Ovary (tissue), 9 donors: ENCODE measurements around the gene EXOSC7. TPM values are rescaled to one million over a fixed set of nuclear protein-coding genes. Genes with fewer than 3 reads are reported as not detected.

Source experiments
- DNase-seq, 5 donors: peaks; one replicate each; pipeline ENCODE4 v3.0.0-alpha.2; 2019 to 2020
- H3K27ac ChIP-seq, 2 donors: fragments of 200-600 bp; one replicate each; pipeline versions ENCODE4 v1.5.1 to v1.8.0; 2019 to 2022
- H3K27me3 ChIP-seq: fragments of 200-600 bp; one replicate; pipeline ENCODE4 v1.8.0; 2022
- H3K36me3 ChIP-seq: fragments of 200-600 bp; sonication (generic); one replicate; pipeline ENCODE4 v1.5.1; 2019
- H3K4me1 ChIP-seq: one replicate; pipeline ENCODE4 v1.8.1; 2013; ENCODE audit warnings: mild to moderate bottlenecking, moderate library complexity; ENCODE audit not compliant: insufficient read depth
- H3K4me3 ChIP-seq: fragments of 200-600 bp; sonication (generic); one replicate; pipeline ENCODE4 v1.5.1; 2017
- H3K9me3 ChIP-seq, 2 donors: fragments of 200-600 bp in 1 of 2; sonication (generic) in 1 of 2; one replicate each; pipeline versions ENCODE4 v1.5.1 to v1.8.1; 2013 to 2019; ENCODE audit warnings: mild to moderate bottlenecking in 1 of 2, moderate library complexity in 1 of 2
- EP300 ChIP-seq: sonication (generic); formaldehyde crosslinking; IDR thresholded peaks from one replicate; pipeline ENCODE4 v1.6.1; 2017; ENCODE audit warnings: antibody characterized with exemption
- POLR2A ChIP-seq: fragments of 450-650 bp; IDR thresholded peaks from one replicate; pipeline ENCODE4 v1.6.1; 2017; ENCODE audit warnings: antibody characterized with exemption, mild to moderate bottlenecking, moderate library complexity
- WGBS, 3 donors: extraction: QIAGEN DNeasy Blood & Tissue Kit in 1 of 3; methylation state at CpG; one replicate each; pipeline versions ENCODE4 v1.1.5 to v1.1.7; 2013 to 2017; 5-methylcytosine and 5-hydroxymethylcytosine counted together
- intact Hi-C, 4 donors: fragments of 100-400 bp; cut with DNase I; formaldehyde crosslinking; loops; one replicate each; pipeline versions ENCODE4 v1.11.0 to v1.15.1; 2022 to 2023
- polyA plus RNA-seq, 2 donors: library from polyadenylated mRNA; stranded (reverse); fragments of 200-250 nt in 1 of 2; fragments of 350-450 nt in 1 of 2; fragmentation: Illumina TruSeq in 1 of 2; extraction: RNeasy Lipid Tissue Mini Kit (QIAGEN cat#74804) in 1 of 2; gene quantifications; one replicate each; pipeline ENCODE4 v1.2.3, GENCODE V29; 2013 to 2014
- total RNA-seq, 7 donors: library from RNA; depleted of rRNA in 2 of 7; stranded (reverse); fragments of >200 nt in 2 of 7; fragmentation: NEBNext Ultra II Directional in 3 of 7; extraction: Animal tissue kit (Norgen Biotek cat#: 25700) in 3 of 7; gene quantifications; one replicate each; pipeline versions ENCODE4 v1.1.0 to v1.2.4, GENCODE V29; 2016 to 2023
- TF ChIP-seq, protein P1 (sequence below), 3 donors: fragments of 450-650 bp in 2 of 3; fragments of 200-600 bp in 1 of 3; IDR thresholded peaks; one replicate each; pipeline versions ENCODE4 v1.5.1 to v1.8.0; 2016 to 2022; ENCODE audit warnings: antibody characterized with exemption in 3 of 3, mild to moderate bottlenecking in 1 of 3
- donor health status: DM: no; HTN: no; CAD: no; lungs with moderate emphysema.
- donor health status: DM: no; HTN: no; CAD: no.
- donor health status: Bipolar disorder and iron deficiency.
- donor health status: DM: yes; HTN: yes; CAD: no.
- donor health status: DM: no; HTN: no; CAD: no.
- donor health status: DM: yes; HTN: yes; CAD: no.

Gene EXOSC7
- total and polyA plus RNA-seq, 9 donors: 28.3 to 39.3 (median 35.4) TPM

DNA sequence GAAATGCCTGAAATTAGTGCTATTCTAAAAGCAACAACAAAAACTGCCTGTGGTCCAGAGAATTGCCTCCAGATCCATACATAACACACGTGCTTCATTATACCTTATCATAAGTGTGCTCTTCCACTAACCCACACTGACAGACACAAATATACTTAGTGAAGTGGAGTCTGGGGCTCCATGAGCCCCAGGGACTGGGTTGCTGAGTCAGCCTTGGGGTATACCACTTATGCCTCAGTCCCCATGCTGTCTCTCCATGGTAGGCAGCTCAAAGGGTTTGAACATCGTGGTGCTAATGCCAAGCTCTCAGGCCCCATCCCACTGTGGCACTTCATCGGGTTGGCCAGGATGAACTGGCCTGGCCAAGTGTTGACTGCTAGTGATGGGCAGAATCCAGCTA is 10.9 kb upstream of the EXOSC7 start:
- H3K9me3 ChIP-seq: no peaks in the 10 kb centered on the region
- H3K4me3 ChIP-seq: no peak overlapping the region
- TF ChIP-seq, protein P1, sequence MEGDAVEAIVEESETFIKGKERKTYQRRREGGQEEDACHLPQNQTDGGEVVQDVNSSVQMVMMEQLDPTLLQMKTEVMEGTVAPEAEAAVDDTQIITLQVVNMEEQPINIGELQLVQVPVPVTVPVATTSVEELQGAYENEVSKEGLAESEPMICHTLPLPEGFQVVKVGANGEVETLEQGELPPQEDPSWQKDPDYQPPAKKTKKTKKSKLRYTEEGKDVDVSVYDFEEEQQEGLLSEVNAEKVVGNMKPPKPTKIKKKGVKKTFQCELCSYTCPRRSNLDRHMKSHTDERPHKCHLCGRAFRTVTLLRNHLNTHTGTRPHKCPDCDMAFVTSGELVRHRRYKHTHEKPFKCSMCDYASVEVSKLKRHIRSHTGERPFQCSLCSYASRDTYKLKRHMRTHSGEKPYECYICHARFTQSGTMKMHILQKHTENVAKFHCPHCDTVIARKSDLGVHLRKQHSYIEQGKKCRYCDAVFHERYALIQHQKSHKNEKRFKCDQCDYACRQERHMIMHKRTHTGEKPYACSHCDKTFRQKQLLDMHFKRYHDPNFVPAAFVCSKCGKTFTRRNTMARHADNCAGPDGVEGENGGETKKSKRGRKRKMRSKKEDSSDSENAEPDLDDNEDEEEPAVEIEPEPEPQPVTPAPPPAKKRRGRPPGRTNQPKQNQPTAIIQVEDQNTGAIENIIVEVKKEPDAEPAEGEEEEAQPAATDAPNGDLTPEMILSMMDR (IDR thresholded peaks at IDR 0.05): no peak
- TF ChIP-seq POLR2A (no peak), EP300 (no peak)
- H3K27me3 ChIP-seq: no peaks in the 10 kb centered on the region
- no peaks in the 10 kb centered on the region for H3K36me3 ChIP-seq
- no peak for DNase-seq
- WGBS, 3 donors: 89% methylated on average over 3 of the region's 3 CpGs
- intact Hi-C loops: loop anchor here in 1 of 4 donors (10.0 kb wide), 1 partner anchor 100 kb away; the partner anchor contains the start of gene TMEM42
- no peaks in the 10 kb centered on the region for H3K4me1 ChIP-seq
- H3K27ac ChIP-seq: no peak overlapping the region

DNA sequence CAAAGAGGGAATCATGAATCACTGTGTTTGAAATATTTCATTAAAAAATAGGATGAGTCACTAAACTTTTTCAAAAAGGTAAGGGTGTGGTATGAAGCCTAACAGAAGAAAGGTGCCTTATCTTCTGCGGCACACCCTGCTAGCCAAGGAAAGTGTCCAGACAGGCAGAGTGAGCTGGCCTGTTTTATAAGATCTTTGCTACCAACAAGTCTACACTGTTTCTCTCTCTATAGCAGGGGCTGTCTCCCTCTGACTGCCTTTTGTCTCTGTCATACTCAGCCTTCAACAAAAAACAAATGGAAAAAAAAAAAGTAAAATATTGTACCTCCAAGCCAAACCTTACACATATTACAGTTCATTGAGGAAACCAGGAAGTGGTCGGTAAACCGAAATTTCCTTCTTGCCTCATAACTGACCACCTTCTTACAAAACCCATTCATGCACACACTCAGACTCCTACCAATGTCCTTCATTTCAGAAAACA is 9.2 kb upstream of the EXOSC7 start:
- H3K27me3 ChIP-seq: no peaks in the 10 kb centered on the region
- no peak overlapping the region for H3K27ac ChIP-seq
- intact Hi-C loops: loop anchor here in 1 of 4 donors (10.0 kb wide), 1 partner anchor 102 kb away; the partner anchor contains the start of gene TMEM42
- no peak for DNase-seq
- no peaks in the 10 kb centered on the region for H3K36me3 ChIP-seq
- no peaks in the 10 kb centered on the region for H3K4me1 ChIP-seq
- WGBS, 3 donors: 91 to 93% (median 92%) methylated on average over 3 of the region's 3 CpGs
- no peaks in the 10 kb centered on the region for H3K9me3 ChIP-seq
- TF ChIP-seq POLR2A (no peak), EP300 (no peak)
- TF ChIP-seq, protein P1 (IDR thresholded peaks at IDR 0.05): no peak
- no peak overlapping the region for H3K4me3 ChIP-seq

DNA sequence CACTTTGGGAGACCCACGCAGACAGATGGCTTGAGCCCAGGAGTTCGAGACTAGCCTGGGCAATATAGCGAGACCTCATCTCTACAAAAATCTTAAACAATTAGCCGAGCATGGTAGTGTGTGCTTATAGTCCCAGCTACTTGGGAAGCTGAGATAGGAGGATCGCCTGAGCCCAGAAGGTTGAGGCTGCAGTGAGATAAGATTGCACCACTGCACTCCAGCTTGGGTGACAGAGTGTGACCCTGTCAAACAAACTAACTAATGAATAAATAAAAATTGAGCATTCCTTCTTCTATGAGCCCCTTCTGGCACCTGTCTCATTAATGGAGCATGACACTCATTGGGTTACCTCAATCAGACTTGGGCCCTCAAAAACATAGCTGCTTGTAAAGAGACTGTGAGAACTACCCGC is 7.6 kb upstream of the EXOSC7 start:
- no peaks in the 10 kb centered on the region for H3K4me1 ChIP-seq
- no peaks in the 10 kb centered on the region for H3K9me3 ChIP-seq
- no peak overlapping the region for H3K27ac ChIP-seq
- no peak overlapping the region for H3K4me3 ChIP-seq
- intact Hi-C loops: loop anchor here in 1 of 4 donors (10.0 kb wide), 1 partner anchor 104 kb away; the partner anchor contains the start of gene TMEM42
- 93 to 96% (median 96%) methylated on average over 6 of the region's 6 CpGs for WGBS, 3 donors
- DNase-seq: no peak
- H3K27me3 ChIP-seq: no peaks in the 10 kb centered on the region
- no peaks in the 10 kb centered on the region for H3K36me3 ChIP-seq
- TF ChIP-seq POLR2A (no peak), EP300 (no peak)
- TF ChIP-seq, protein P1 (IDR thresholded peaks at IDR 0.05): no peak

DNA sequence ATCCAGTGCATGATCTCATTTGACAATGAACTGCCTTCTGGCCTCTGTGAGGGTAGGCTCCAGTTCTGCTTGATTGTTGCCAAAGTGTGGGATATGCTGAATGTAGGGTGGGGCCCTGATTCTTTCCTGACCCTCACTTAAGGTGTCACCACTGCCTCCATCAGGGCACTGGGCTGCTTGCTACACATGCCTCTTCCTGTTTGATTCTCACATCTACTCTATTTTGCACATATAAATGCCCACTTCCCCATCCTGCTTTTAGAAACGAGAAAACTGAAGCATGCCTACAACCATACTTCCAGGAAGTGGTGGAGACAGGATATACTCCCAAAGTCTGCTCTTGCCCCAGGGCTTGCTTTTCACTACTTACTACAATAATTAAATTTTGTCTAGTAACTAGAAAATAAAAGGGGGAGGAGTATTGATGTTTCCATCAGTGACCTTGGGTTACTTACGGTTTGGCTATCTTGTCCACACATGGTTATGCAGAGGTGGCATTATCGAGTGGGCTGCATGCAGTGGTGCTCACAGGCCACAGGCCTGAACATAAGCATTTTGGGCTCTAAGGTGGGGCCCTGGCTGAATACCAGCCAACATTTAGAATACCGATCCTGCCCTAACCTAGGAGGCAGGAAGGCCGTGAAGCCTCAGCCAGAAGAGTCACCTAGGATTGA is 6.8 kb upstream of the EXOSC7 start:
- Histone ChIP-seq H3K4me1 (no peaks in the 10 kb centered on the region), H3K4me3 (no peak overlapping the region), H3K36me3 (no peaks in the 10 kb centered on the region), H3K27me3 (no peaks in the 10 kb centered on the region), H3K9me3 (no peaks in the 10 kb centered on the region), H3K27ac (no peak overlapping the region)
- WGBS, 3 donors: 67 to 73% (median 72%) methylated on average over 5 of the region's 5 CpGs
- DNase-seq: no peak
- intact Hi-C loops: loop anchor here in 1 of 4 donors (10.0 kb wide), 1 partner anchor 104 kb away; the partner anchor contains the start of gene TMEM42
- TF ChIP-seq, protein P1 (IDR thresholded peaks at IDR 0.05): no peak
- no peak for TF ChIP-seq EP300
